CD4-positive, CD25-positive, alpha-beta regulatory T cell (primary cell): Measurements from ENCODE around the gene EIF2B2. TPM values are rescaled to one million over a fixed set of nuclear protein-coding genes. Genes with fewer than 3 reads are reported as not detected.

ENCODE experiments used
- ATAC-seq, 2 donors: fragments of 150-1000 bp; cut with Tn5 transposase; one replicate each; pipeline ENCODE4 v1.10.0; 2021; ENCODE audit warnings: low read depth in 2 of 2, moderate number of reproducible peaks in 2 of 2, moderate library complexity in 1 of 2
- DNase-seq, 3 donors: peaks; one replicate each; pipeline versions ENCODE4 v3.0.0 to v3.0.0-alpha.2; 2012 to 2022; ENCODE audit warnings: mixed read lengths in 1 of 3
- H3K27ac ChIP-seq: one replicate; pipeline ENCODE4 v1.7.0; 2013; ENCODE audit warnings: mild to moderate bottlenecking, low read length; ENCODE audit not compliant: insufficient read depth, poor library complexity, severe bottlenecking
- H3K27me3 ChIP-seq: one replicate; pipeline ENCODE4 v1.7.0; 2013; ENCODE audit warnings: low read length; ENCODE audit not compliant: control insufficient read depth, insufficient read depth
- H3K36me3 ChIP-seq: one replicate; pipeline ENCODE4 v1.7.0; 2013; ENCODE audit warnings: mild to moderate bottlenecking, low read length, moderate library complexity; ENCODE audit not compliant: control insufficient read depth, insufficient read depth
- H3K4me1 ChIP-seq: 2 replicates; pipeline ENCODE4 v1.7.0; 2013; ENCODE audit warnings: mild to moderate bottlenecking, low read length; ENCODE audit not compliant: insufficient read depth, control insufficient read depth, poor library complexity, severe bottlenecking
- H3K4me3 ChIP-seq: one replicate; pipeline ENCODE4 v1.7.0; 2013; ENCODE audit warnings: low read depth, mild to moderate bottlenecking, low read length, moderate library complexity
- H3K9me3 ChIP-seq, 2 experiments: 1 replicate in 1 of 2; 2 replicates in 1 of 2; pipeline ENCODE4 v1.7.0; 2013; ENCODE audit warnings: low read length in 2 of 2, mild to moderate bottlenecking in 1 of 2, moderate library complexity in 1 of 2; ENCODE audit not compliant: control insufficient read depth in 2 of 2
- H3K27ac Mint-ChIP-seq, 3 donors: one replicate each; pipeline ENCODE4 v1.8.0; 2020 to 2022; ENCODE audit warnings: mild to moderate bottlenecking in 3 of 3, mixed read lengths in 3 of 3, moderate library complexity in 2 of 3
- H3K27me3 Mint-ChIP-seq: one replicate; pipeline ENCODE4 v1.8.0; 2022; ENCODE audit warnings: mild to moderate bottlenecking, mixed read lengths
- H3K36me3 Mint-ChIP-seq: one replicate; pipeline ENCODE4 v1.8.0; 2020; ENCODE audit warnings: mixed read lengths
- H3K4me1 Mint-ChIP-seq, 4 donors: one replicate each; pipeline ENCODE4 v1.8.0; 2020 to 2022; ENCODE audit warnings: mixed read lengths in 4 of 4, mild to moderate bottlenecking in 1 of 4
- H3K4me3 Mint-ChIP-seq, 4 donors: one replicate each; pipeline ENCODE4 v1.8.0; 2020 to 2022; ENCODE audit warnings: mild to moderate bottlenecking in 4 of 4, mixed read lengths in 4 of 4, moderate library complexity in 3 of 4
- H3K9me3 Mint-ChIP-seq, 7 donors: one replicate each; pipeline ENCODE4 v1.8.0; 2020 to 2022; ENCODE audit warnings: mixed read lengths in 7 of 7, mild to moderate bottlenecking in 3 of 7, moderate library complexity in 2 of 7
- polyA plus RNA-seq, 4 donors: library from polyadenylated mRNA; unstranded; fragments of 300-500 nt; fragmentation: Illumina TruSeq; gene quantifications; one replicate each; pipeline ENCODE4 v1.2.3, GENCODE V29; 2021
- total RNA-seq: library from RNA; stranded (reverse); gene quantifications from one replicate; pipeline ENCODE4 v1.2.3, GENCODE V29; 2022

The EIF2B2 gene
- total and polyA plus RNA-seq, 5 donors from 2014 or later = 24.2 to 61.6 (median 45.6) TPM

DNA sequence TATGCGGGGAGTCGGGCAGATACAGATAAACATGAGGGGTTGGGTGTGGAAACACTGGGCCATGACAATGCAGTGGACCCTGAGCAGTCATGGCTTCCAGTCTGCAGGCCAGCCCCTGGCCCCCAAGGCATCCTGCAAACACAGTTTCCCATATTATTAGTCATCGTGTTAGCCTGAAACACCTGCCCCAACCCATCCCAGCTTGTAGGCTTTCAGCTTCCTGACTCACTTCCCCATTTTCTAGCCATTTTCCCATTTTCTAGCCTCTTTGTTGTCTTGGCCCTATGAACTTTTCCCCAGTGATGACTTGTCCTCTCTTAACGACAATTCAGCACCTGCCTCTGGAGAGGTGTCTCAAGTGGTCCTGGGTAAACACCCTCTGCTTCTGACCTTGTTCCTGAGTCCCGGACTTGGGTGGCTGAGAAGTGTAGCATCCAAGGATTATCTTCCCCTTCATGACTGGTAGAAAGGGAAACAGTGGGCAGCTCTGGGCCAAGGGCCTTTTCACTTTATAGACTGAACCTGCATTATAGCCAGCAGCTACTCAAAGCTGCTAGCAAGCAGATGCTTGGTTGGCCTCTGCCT lies 43.0 kb upstream of the EIF2B2 start:
- Mint-ChIP-seq H3K36me3 (no peaks in the 10 kb centered on the region), H3K4me1 (peaks cover 0 to 2% (median 0%) of the 10 kb centered on the region in 4 donors), H3K9me3 (peaks cover 0 to 2% (median 0%) of the 10 kb centered on the region in 7 donors), H3K27me3 (peaks cover 29% of the 10 kb centered on the region), H3K4me3 (no peak overlapping the region), H3K27ac (no peak overlapping the region)
- Histone ChIP-seq H3K27me3 (peaks cover 5% of the 10 kb centered on the region), H3K4me3 (no peak overlapping the region), H3K9me3 (no peaks in the 10 kb centered on the region), H3K36me3 (no peaks in the 10 kb centered on the region), H3K27ac (no peak overlapping the region), H3K4me1 (peaks cover 11% of the 10 kb centered on the region)
- ATAC-seq = no peak
- no peak for DNase-seq

GRCh38 chr14:74960736-74961135 lies 42.0 kb upstream of the EIF2B2 start:
- H3K4me1 ChIP-seq = peaks cover 1% of the 10 kb centered on the region
- H3K4me3 ChIP-seq = no peak overlapping the region
- H3K36me3 Mint-ChIP-seq = no peaks in the 10 kb centered on the region
- H3K27me3 Mint-ChIP-seq = peaks cover 29% of the 10 kb centered on the region
- no peaks in the 10 kb centered on the region for H3K36me3 ChIP-seq
- H3K9me3 Mint-ChIP-seq = peaks cover 0 to 2% (median 0%) of the 10 kb centered on the region in 7 donors
- peaks cover 0 to 2% (median 0%) of the 10 kb centered on the region in 4 donors for H3K4me1 Mint-ChIP-seq
- DNase-seq (no peak), ATAC-seq (no peak)
- H3K27ac ChIP-seq = no peak overlapping the region
- peaks cover 5% of the 10 kb centered on the region for H3K27me3 ChIP-seq
- H3K4me3 Mint-ChIP-seq = no peak overlapping the region
- no peaks in the 10 kb centered on the region for H3K9me3 ChIP-seq
- H3K27ac Mint-ChIP-seq = peak overlapping the region in 1 of 3 donors; percentile 51

DNA sequence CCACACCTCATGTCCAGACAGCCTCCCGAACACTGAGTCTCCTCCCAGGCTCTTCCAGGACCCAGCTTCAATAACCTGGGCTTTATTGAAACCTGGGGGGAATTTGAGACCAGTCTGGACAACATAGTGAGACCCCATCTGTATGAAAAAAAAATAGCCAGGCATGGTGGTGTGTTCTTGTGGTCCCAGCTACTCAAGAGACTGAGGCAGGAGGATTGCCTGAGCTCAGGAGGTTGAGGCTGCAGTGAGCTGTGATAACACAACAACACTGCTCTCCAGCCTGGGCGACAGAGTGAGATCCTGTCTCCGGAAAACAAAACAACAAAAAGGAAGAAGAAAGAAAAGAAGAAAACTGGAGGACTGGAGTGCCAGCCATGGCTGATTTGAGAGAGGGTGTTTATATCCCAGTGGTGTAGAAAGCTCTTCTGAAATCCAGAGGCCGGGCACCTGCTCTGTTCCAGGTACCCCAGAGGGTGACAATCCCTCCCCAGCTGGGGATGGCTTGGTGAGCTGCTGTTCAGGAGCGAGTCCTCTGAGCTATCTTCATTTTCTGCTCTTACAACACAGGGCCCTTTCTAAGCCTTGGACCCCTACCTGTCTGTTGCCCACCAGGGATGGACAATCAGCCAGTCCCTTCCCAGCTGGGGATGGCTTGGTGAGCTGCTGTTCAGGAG lies 41.3 kb upstream of the EIF2B2 start:
- H3K27me3 ChIP-seq = peaks cover 5% of the 10 kb centered on the region
- H3K4me3 ChIP-seq = no peak overlapping the region
- ATAC-seq = no peak
- peaks cover 0 to 2% (median 0%) of the 10 kb centered on the region in 7 donors for H3K9me3 Mint-ChIP-seq
- H3K4me1 Mint-ChIP-seq = peaks cover 0 to 2% (median 0%) of the 10 kb centered on the region in 4 donors
- H3K36me3 Mint-ChIP-seq = no peaks in the 10 kb centered on the region
- no peaks in the 10 kb centered on the region for H3K9me3 ChIP-seq
- no peak for DNase-seq
- H3K27ac Mint-ChIP-seq = no peak overlapping the region
- H3K4me3 Mint-ChIP-seq = no peak overlapping the region
- no peaks in the 10 kb centered on the region for H3K4me1 ChIP-seq
- no peaks in the 10 kb centered on the region for H3K36me3 ChIP-seq
- peaks cover 25% of the 10 kb centered on the region for H3K27me3 Mint-ChIP-seq
- no peak overlapping the region for H3K27ac ChIP-seq

GRCh38 chr14:74962046-74962445 lies 40.7 kb upstream of the EIF2B2 start:
- H3K27me3 ChIP-seq = peaks cover 5% of the 10 kb centered on the region
- ATAC-seq (no peak), DNase-seq (no peak)
- H3K9me3 ChIP-seq = no peaks in the 10 kb centered on the region
- Mint-ChIP-seq H3K27me3 (peaks cover 21% of the 10 kb centered on the region), H3K36me3 (no peaks in the 10 kb centered on the region), H3K4me1 (peaks cover 0 to 2% (median 0%) of the 10 kb centered on the region in 4 donors), H3K27ac (no peak overlapping the region), H3K4me3 (no peak overlapping the region), H3K9me3 (peaks cover 0 to 2% (median 0%) of the 10 kb centered on the region in 7 donors)
- H3K36me3 ChIP-seq = no peaks in the 10 kb centered on the region
- no peak overlapping the region for H3K27ac ChIP-seq
- no peak overlapping the region for H3K4me3 ChIP-seq
- H3K4me1 ChIP-seq = no peaks in the 10 kb centered on the region

- Mint-ChIP-seq H3K36me3 (no peaks in the 10 kb centered on the region), H3K4me1 (peaks cover 0 to 2% (median 0%) of the 10 kb centered on the region in 4 donors), H3K27me3 (peaks cover 16% of the 10 kb centered on the region), H3K27ac (no peak overlapping the region), H3K9me3 (peaks cover 0 to 2% (median 0%) of the 10 kb centered on the region in 7 donors), H3K4me3 (no peak overlapping the region)
- no peak for DNase-seq
- Histone ChIP-seq H3K9me3 (no peaks in the 10 kb centered on the region), H3K4me1 (no peaks in the 10 kb centered on the region), H3K27ac (no peak overlapping the region), H3K36me3 (no peaks in the 10 kb centered on the region), H3K4me3 (no peak overlapping the region), H3K27me3 (peaks cover 5% of the 10 kb centered on the region)
- ATAC-seq = no peak
These were observed 40.2 kb upstream of the EIF2B2 start for GRCh38 chr14:74962493-74962892.

GRCh38 chr14:74963178-74963704 lies 39.5 kb upstream of the EIF2B2 start:
- H3K9me3 Mint-ChIP-seq = peaks cover 0 to 2% (median 0%) of the 10 kb centered on the region in 7 donors
- ATAC-seq = peak in 1 of 2 donors; percentile 16
- no peak for DNase-seq
- H3K27ac ChIP-seq = no peak overlapping the region
- H3K4me1 ChIP-seq = no peaks in the 10 kb centered on the region
- peaks cover 15% of the 10 kb centered on the region for H3K27me3 Mint-ChIP-seq
- H3K36me3 Mint-ChIP-seq = no peaks in the 10 kb centered on the region
- H3K36me3 ChIP-seq = no peaks in the 10 kb centered on the region
- peaks cover 0 to 2% (median 0%) of the 10 kb centered on the region in 4 donors for H3K4me1 Mint-ChIP-seq
- no peak overlapping the region for H3K27ac Mint-ChIP-seq
- no peaks in the 10 kb centered on the region for H3K9me3 ChIP-seq
- no peak overlapping the region for H3K4me3 Mint-ChIP-seq
- peaks cover 5% of the 10 kb centered on the region for H3K27me3 ChIP-seq
- H3K4me3 ChIP-seq = no peak overlapping the region

- H3K9me3 ChIP-seq = no peaks in the 10 kb centered on the region
- Mint-ChIP-seq H3K4me3 (no peak overlapping the region), H3K36me3 (no peaks in the 10 kb centered on the region), H3K9me3 (peaks cover 0 to 2% (median 0%) of the 10 kb centered on the region in 7 donors), H3K4me1 (peaks cover 0 to 2% (median 0%) of the 10 kb centered on the region in 4 donors), H3K27me3 (peaks cover 15% of the 10 kb centered on the region), H3K27ac (no peak overlapping the region)
- DNase-seq (no peak), ATAC-seq (no peak)
- peaks cover 5% of the 10 kb centered on the region for H3K27me3 ChIP-seq
- H3K4me3 ChIP-seq = no peak overlapping the region
- no peaks in the 10 kb centered on the region for H3K4me1 ChIP-seq
- no peak overlapping the region for H3K27ac ChIP-seq
- no peaks in the 10 kb centered on the region for H3K36me3 ChIP-seq
These were observed 38.9 kb upstream of the EIF2B2 start for GRCh38 chr14:74963705-74964271.
